Thyroid gland (tissue), 4 donors: ENCODE measurements around the gene ABHD1. TPM values are rescaled to one million over a fixed set of nuclear protein-coding genes. Genes with fewer than 3 reads are reported as not detected.
"Not testable (repeated sequence)": the region's sequence is repeated elsewhere in the genome, so short reads cannot be mapped to it uniquely, and the experiment has no call there.

Source experiments
- DNase-seq, 2 donors: peaks; one replicate each; pipeline ENCODE4 v3.0.0-alpha.2; 2019
- H3K27ac ChIP-seq, 3 donors: fragments of 200-600 bp; sonication (generic); 1 replicate in 2 of 3; 2 replicates in 1 of 3; pipeline ENCODE4 v1.5.1; 2016 to 2019; ENCODE audit warnings: mild to moderate bottlenecking in 1 of 3, moderate library complexity in 1 of 3
- H3K27me3 ChIP-seq: fragments of 200-600 bp; sonication (generic); one replicate; pipeline ENCODE4 v1.5.1; 2019
- H3K36me3 ChIP-seq, 2 donors: fragments of 200-600 bp; sonication (generic); one replicate each; pipeline ENCODE4 v1.5.1; 2016 to 2019
- H3K4me1 ChIP-seq, 2 donors: fragments of 200-600 bp; sonication (generic); one replicate each; pipeline ENCODE4 v1.5.1; 2017 to 2019
- H3K4me3 ChIP-seq, 3 donors: fragments of 200-600 bp; sonication (generic); replicated peaks in 1 of 3; 1 replicate in 2 of 3; 2 replicates in 1 of 3; pipeline ENCODE4 v1.5.1; 2016; ENCODE audit warnings: mild to moderate bottlenecking in 1 of 3
- H3K9me3 ChIP-seq: fragments of 200-600 bp; sonication (generic); one replicate; pipeline ENCODE4 v1.5.1; 2017
- POLR2A ChIP-seq, 2 donors: fragments of 450-650 bp; IDR thresholded peaks; one replicate each; pipeline ENCODE4 v1.6.1; 2017; ENCODE audit warnings: antibody characterized with exemption in 2 of 2, mild to moderate bottlenecking in 2 of 2, moderate library complexity in 1 of 2
- WGBS, 2 donors: methylation state at CpG; one replicate each; pipeline ENCODE4 v1.1.5; 2017; 5-methylcytosine and 5-hydroxymethylcytosine counted together
- intact Hi-C: fragments of 100-400 bp; cut with DNase I; formaldehyde crosslinking; loops from one replicate; pipeline ENCODE4 v1.15.1; 2023
- total RNA-seq, 4 donors: library from RNA; depleted of rRNA; stranded (reverse); fragments of >200 nt; gene quantifications; one replicate each; pipeline ENCODE4 v1.2.3, GENCODE V29; 2016
- TF ChIP-seq, protein P1 (sequence below), 6 experiments: fragments of 200-600 bp in 3 of 6; fragments of 450-650 bp in 3 of 6; sonication (generic) in 3 of 6; IDR thresholded peaks; one replicate each; pipeline ENCODE4 v1.5.1; 2016 to 2019; ENCODE audit warnings: antibody characterized with exemption in 6 of 6, mild to moderate bottlenecking in 2 of 6, inconsistent platforms in 1 of 6, moderate library complexity in 1 of 6

Gene ABHD1
- total RNA-seq, result 1 to 10 TPM in 1 of 4 donors, under 1 TPM in 3; 0.44 to 1.1 (median 0.76) TPM

GRCh38 chr2:27123302-27124150, at the start of gene ABHD1:
ABHD1 (plus strand) TSS chr2:27123815; CDS start chr2:27123949, 134 bp downstream.
- 7 to 10% methylated on average over 22 to 29 of the region's 47 CpGs for WGBS, 2 donors
- H3K4me1 ChIP-seq, result peaks cover under 1 to 16% of the 10 kb centered on the region in 2 donors
- DNase-seq, result peak; percentile 65

DNA sequence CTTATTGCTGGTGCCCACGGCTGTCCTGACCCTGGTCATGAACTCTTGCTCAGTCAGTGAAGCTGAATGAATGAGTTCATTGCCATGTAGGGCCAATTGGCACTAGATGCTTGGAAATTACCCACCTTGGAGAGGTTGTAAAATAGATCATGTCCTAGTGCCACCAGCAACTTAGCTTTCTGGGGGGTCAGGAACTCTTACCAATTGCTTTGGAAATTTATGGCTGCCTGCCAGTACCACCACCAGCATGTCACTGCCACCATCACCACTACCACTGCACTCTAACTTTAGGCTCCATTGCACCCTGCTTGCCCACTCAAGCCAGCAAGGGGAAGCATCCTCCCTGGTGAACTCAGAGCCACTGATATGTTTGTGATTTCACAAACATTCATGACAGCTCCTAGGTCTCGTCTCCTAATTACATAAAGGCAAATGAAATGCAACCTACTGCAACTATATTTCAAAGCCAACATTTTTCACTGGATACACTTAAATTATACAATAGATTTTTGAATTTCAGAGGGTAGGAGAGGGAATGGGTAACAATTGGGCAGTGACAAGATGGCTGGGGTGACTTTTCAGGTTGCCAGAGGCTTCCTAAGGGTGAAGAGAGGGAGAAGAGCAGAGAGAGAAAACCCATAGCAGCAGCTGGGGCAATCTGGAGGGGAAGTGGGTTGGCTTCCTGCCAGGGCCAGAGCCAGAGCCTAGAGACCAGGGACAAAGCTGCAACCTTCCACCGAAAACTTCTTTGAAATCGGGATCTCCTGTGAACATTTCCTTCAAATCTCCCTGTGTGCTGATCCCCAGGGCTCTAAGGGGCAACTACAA, 48.7 kb upstream of the ABHD1 start:
- Histone ChIP-seq H3K9me3 (no peaks in the 10 kb centered on the region), H3K27me3 (no peaks in the 10 kb centered on the region), H3K27ac (no peak overlapping the region), H3K4me3 (no peak overlapping the region), H3K4me1 (peaks cover 17 to 24% of the 10 kb centered on the region in 2 donors), H3K36me3 (no peaks in the 10 kb centered on the region)
- 45 to 52% methylated on average over 4 of the region's 4 CpGs for WGBS, 2 donors
- TF ChIP-seq, protein P1, sequence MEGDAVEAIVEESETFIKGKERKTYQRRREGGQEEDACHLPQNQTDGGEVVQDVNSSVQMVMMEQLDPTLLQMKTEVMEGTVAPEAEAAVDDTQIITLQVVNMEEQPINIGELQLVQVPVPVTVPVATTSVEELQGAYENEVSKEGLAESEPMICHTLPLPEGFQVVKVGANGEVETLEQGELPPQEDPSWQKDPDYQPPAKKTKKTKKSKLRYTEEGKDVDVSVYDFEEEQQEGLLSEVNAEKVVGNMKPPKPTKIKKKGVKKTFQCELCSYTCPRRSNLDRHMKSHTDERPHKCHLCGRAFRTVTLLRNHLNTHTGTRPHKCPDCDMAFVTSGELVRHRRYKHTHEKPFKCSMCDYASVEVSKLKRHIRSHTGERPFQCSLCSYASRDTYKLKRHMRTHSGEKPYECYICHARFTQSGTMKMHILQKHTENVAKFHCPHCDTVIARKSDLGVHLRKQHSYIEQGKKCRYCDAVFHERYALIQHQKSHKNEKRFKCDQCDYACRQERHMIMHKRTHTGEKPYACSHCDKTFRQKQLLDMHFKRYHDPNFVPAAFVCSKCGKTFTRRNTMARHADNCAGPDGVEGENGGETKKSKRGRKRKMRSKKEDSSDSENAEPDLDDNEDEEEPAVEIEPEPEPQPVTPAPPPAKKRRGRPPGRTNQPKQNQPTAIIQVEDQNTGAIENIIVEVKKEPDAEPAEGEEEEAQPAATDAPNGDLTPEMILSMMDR (IDR thresholded peaks at IDR 0.05), result no peak
- no peak for TF ChIP-seq POLR2A (IDR thresholded peaks at IDR 0.05)
- intact Hi-C loops, result loop anchor here (5.0 kb wide), 1 partner anchor 43 kb away; the partner anchor contains the start of gene TMEM214
- DNase-seq, result peak; percentile 26 to 29

More at GRCh38 chr2:27123302-27124150, at the start of gene ABHD1:
- intact Hi-C loops, result no loop called here
- no peaks in the 10 kb centered on the region for H3K36me3 ChIP-seq
- peak within 1 kb of the TSS in 2 of 3 donors; percentile 19 to 55 for H3K4me3 ChIP-seq
- TF ChIP-seq POLR2A (IDR thresholded peaks at IDR 0.05), result peak in 1 of 2 donors; percentile 33
- TF ChIP-seq, protein P1 (IDR thresholded peaks at IDR 0.05), result no peak
- peak within 1 kb of the TSS in 1 of 3 donors; percentile 3 for H3K27ac ChIP-seq
- H3K27me3 ChIP-seq, result no peaks in the 10 kb centered on the region
- H3K9me3 ChIP-seq, result no peaks in the 10 kb centered on the region

DNA sequence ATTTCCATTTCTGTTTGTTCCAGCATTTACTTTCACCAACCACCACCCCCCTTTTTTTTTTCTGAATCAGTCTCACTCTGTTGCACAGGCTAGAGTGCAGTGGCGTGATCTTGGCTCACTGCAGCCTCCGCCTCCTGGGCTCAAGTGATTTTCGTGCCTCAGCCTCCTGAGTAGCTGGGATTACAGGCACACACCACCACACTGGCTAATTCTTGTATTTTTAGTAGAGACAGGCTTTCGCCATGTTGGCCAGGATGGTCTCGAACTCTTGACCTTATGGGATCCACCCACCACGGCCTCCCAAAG, 48.1 kb upstream of the ABHD1 start:
- H3K36me3 ChIP-seq, H3K9me3 ChIP-seq, intact Hi-C loops, H3K27ac ChIP-seq, DNase-seq, H3K27me3 ChIP-seq, H3K4me3 ChIP-seq: not testable (repeated sequence)
- H3K4me1 ChIP-seq, result peaks cover 13 to 18% of the 10 kb centered on the region in 2 donors
- WGBS, 2 donors, result 73 to 78% methylated on average over 6 of the region's 6 CpGs

DNA sequence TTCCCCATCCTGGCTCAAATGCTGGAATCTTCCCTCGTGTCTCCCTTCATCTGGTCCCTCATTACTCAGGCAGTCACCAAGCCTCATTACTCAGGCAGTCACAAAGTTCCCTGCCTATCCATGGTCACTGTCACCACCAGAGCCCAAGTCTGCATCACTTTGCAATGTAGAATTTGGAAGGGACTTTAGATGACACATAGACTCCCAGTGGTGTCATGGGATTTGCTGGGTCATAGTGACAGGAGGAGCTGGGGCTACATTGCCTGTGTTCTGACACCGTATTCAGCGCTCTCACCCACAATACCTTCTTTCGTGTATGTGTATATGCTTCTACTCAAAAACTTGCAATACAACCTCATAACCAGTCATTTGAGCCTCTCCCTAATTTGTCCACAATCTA, 47.3 kb upstream of the ABHD1 start:
- 84 to 87% methylated on average over 4 of the region's 4 CpGs for WGBS, 2 donors
- intact Hi-C loops, result no loop called here
- H3K4me1 ChIP-seq, result peaks cover 13 to 23% of the 10 kb centered on the region in 2 donors

GRCh38 chr2:27077231-27077630, 46.4 kb upstream of the ABHD1 start:
- H3K4me3 ChIP-seq, result no peak overlapping the region
- no peaks in the 10 kb centered on the region for H3K36me3 ChIP-seq
- WGBS, 2 donors, result 78 to 80% methylated on average over 7 of the region's 7 CpGs
- no peak overlapping the region for H3K27ac ChIP-seq
- no peaks in the 10 kb centered on the region for H3K9me3 ChIP-seq
- DNase-seq, result no peak
- peaks cover 15 to 30% of the 10 kb centered on the region in 2 donors for H3K4me1 ChIP-seq
- TF ChIP-seq POLR2A (IDR thresholded peaks at IDR 0.05), result no peak
- TF ChIP-seq, protein P1 (IDR thresholded peaks at IDR 0.05), result no peak
- intact Hi-C loops, result no loop called here
- no peaks in the 10 kb centered on the region for H3K27me3 ChIP-seq

More for the DNA sequence above, 47.3 kb upstream of the ABHD1 start:
- Histone ChIP-seq H3K27ac (no peak overlapping the region), H3K27me3 (no peaks in the 10 kb centered on the region), H3K4me3 (no peak overlapping the region), H3K36me3 (no peaks in the 10 kb centered on the region), H3K9me3 (no peaks in the 10 kb centered on the region)
- no peak for DNase-seq
- no peak for TF ChIP-seq POLR2A (IDR thresholded peaks at IDR 0.05)
- TF ChIP-seq, protein P1 (IDR thresholded peaks at IDR 0.05), result no peak
